Endometrial microvascular endothelial cells (primary cell): Measurements from ENCODE around the gene HCN1. TPM values are rescaled to one million over a fixed set of nuclear protein-coding genes. Genes with fewer than 3 reads are reported as not detected.

Experiments used
- in situ Hi-C: cut with HindIII; loops from 2 replicates; pipeline ENCODE4 v1.10.0; 2017; ENCODE audit warnings: low sequenced_read_pairs, low pct_unique_long_range_greater_than_20kb; ENCODE audit errors: inconsistent ontology term
- total RNA-seq: library from RNA; depleted of rRNA; stranded (reverse); fragments of >200 nt; gene quantifications from one replicate; pipeline ENCODE4 v1.2.3, GENCODE V29; 2015; ENCODE audit errors: inconsistent ontology term

HCN1 gene
- total RNA-seq: not detected

GRCh38 chr5:45696206-45696836, at the start of gene HCN1:
HCN1 (minus strand) TSS chr5:45696380.
- in situ Hi-C loops: no loop called here

- in situ Hi-C loops: no loop called here
Observed at GRCh38 chr5:45741110-45741509, 44.9 kb upstream of the HCN1 start.

DNA sequence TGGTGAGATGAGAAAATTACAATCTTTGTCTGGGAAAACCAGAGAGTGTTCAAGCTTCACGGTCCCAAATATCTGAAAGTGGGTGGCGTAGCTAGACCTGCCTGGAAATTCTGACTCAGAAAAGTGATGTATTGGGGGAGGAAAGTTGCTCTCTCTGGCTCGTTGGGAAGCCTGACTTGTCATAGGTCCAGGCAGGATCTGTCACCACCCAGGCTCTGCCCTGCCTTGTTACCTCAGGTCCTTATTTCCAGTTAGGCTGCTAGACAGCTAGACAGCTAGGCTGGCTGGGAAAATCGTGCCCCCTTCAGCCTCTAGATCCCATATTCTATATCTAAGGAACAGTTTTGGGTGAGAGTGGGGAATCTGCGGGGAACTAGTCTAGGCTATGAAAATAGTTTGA, 41.0 kb upstream of the HCN1 start:
- in situ Hi-C loops: no loop called here

DNA sequence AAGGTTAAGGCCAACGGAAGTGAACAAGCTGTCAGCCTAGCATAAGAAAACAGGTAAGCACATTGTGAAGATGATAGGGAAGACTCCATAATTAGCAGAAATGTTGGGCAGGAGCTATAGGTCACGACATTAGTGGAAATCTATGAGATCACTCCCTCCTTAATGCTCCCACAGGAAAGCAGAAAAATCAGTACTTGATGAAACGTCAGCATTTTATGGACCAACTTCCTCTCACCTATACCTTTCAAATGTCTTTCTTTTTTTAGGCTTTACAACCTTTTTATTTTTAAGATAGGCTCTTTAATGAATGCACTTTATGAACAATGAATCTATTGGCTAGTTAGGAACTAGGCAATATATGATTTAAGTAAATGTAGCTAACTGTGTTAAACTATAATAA, 29.4 kb upstream of the HCN1 start:
- in situ Hi-C loops: no loop called here

- in situ Hi-C loops: no loop called here
Observed at GRCh38 chr5:45697201-45697600, 1.0 kb upstream of the HCN1 start.

DNA sequence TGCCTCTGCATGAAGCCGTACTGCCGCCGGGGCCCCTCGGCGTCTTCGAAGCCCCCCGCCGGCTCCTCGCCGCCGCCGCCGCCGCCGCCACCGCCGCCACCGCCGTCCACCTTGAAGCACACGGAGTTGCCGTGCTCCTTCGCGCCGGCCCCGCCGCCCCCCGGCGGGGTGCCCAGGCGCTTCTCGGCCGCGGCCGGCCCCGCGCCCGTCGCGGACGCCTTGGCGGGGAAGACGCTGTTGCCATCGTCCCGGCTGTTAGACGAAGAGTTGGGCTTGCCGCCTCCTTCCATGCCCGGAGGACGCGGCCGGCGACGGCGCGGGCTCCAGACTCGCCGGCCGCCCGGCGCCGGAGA, 400 bp downstream of the HCN1 start:
- in situ Hi-C loops: no loop called here

DNA sequence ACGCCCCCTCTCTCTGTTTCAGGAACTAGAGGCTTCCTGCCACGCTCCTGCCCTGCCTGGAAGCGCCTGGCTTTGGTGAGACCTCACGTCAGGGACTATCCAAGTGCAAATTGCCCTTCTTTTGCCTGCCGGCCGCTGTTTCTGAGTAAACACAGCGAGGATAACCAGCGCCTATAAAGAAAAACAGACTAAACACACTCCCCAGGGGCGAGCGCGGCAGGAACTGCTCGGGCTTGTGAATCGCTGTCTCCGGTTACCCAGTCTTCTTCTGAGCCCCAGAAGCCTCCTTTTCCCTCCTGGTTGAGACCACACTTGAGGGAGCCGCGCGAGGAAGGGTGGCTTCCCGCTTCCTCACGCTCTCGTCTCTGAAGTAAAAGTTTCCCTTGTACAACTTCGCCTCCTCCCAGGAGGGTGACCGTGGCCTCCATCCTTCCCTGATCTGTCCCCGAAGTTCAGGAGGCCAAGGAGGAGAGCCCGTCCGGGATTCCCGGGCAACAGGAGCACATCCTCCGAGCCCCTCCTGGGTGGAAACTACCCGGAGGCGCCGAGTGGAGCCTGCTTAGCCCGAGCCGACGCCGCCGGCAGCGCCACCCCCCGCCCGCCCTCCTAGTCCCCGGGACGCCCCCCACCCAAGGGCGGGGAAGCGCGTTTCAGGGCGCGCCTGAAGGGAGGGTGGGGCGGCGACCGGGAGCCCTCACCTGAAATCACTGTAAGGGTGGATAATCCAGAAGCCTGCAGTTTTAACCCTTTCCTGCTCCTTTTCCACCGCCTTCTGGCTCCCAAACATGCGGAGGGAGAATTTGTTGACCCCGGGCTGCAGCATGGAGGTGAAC, 993 bp downstream of the HCN1 start:
- in situ Hi-C loops: no loop called here

DNA sequence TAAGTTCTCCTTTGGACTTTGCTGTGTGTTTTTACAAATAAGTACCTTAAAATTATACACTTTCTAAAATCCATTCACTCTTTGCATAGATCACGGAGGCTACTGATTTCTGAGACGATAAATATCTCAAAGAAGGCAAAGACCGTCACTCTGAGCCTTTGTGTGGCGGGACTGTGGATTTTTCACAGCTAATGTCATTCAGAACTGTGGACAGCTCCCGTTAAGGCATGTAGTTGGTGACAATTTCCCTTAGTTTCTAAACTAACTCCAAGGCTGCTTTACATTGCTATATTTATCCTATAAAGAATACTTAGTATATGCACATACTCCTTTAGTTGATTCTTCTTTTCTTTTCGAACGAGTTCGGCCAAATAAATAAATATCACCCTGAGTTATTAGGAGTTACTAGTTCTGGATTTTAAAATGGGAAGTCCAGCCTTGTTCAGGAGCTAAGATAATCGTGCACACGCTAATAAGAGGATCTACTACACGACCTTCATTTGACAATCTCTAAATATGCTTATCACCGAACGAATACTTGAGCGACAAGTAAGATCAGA, 1.8 kb downstream of the HCN1 start:
- in situ Hi-C loops: no loop called here

GRCh38 chr5:45692481-45692880, 3.7 kb downstream of the HCN1 start:
- in situ Hi-C loops: no loop called here

GRCh38 chr5:45691656-45692055, 4.5 kb downstream of the HCN1 start:
- in situ Hi-C loops: no loop called here

DNA sequence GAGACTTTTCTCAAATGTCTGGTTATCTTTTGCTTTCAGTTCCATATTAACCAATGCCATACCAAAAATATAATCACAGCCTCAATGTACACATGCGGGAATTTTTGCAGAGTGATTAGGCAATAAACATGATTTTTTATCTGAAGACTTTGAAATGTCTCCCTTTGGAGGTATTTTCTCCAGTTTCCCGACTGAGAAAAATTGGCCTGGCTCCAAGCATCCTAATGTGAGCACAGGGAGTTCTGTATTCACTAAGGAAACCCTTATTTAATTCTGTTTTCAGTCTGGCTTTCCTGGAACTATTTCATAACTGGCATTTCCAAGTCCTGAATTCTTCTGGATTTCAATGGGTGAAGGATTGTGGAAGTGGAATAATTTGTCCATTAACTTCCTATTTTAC, 8.5 kb downstream of the HCN1 start:
- in situ Hi-C loops: no loop called here

DNA sequence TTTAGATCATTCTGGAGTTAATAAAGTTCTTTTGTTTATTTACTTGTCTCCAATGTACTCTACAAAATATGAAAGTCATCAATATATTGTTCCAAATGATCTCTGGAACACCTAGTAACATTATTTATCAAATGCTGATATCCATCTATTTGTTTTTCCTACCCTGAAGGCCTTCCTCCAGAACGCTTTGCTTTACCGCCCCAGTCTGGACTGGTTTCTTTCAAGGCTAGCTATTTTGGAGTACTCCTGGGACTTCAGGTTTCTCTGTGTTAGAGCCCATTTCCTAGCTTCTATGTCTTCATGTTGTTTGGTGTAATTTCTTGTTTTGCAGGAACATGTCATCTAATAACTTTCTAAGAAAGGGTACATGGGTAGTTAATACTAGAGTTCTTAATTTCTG, 9.6 kb downstream of the HCN1 start:
- in situ Hi-C loops: no loop called here

GRCh38 chr5:45684118-45684517, 12.1 kb downstream of the HCN1 start:
- in situ Hi-C loops: no loop called here

GRCh38 chr5:45680950-45681349, 15.2 kb downstream of the HCN1 start:
- in situ Hi-C loops: no loop called here

DNA sequence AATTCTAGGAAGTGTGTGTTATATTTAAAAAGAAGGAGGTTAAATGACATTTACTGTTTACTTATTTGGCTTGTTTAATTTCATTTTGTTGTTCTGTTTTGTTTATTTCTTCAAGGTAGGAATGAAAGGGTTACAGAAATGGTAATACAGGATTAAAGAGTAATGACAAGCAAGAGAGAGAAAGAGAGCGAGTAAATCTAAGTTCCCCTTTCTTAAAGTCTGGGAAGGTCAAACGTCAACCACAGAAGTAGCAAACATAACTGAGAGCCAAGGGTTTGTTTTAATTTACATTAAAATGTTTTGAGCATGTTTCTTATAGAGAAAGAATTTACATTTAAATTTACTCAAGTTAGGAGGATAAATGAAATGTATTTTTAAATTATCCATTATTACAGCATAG, 18.7 kb downstream of the HCN1 start:
- in situ Hi-C loops: no loop called here

- in situ Hi-C loops: no loop called here
Observed at GRCh38 chr5:45672271-45672670, 23.9 kb downstream of the HCN1 start.

- in situ Hi-C loops: no loop called here
Observed at GRCh38 chr5:45648744-45649143, 47.4 kb downstream of the HCN1 start.

DNA sequence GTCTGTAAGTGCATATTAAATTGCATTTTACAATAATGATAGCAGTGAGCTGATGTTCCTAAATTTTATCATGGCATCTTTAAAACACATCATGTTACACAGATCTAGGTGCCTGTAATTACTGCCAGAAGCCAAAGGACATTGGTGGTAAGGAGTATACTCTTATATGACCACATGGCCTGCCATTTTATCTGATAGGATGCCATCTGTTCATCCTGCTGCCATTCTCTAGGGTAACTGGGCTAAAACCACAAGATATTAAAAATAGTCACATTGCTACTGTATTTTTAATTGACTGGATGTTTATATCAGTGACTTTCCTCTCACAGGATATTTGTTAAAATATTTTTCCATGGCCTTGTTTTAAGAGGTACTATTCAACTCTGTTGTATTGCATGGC, 53.1 kb downstream of the HCN1 start:
- in situ Hi-C loops: no loop called here

DNA sequence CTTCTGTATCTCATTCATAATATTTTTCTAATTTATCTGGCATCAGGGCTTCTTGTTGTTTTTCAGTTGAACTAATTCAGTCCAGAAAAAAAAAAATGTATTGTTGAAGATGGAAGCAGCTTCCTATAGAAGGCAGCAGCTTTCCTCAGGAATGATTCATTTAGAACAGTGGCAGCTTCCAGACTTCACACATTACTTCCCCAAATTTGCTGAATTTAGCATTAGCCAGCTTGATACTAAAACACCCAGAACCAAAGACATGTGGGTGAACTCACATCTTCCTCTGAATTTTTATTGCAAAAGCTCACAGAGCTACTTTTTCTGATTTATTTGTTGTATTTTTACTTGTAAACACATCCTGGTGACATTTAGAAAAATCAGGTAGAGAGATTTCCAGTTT, 53.8 kb downstream of the HCN1 start:
- in situ Hi-C loops: no loop called here

DNA sequence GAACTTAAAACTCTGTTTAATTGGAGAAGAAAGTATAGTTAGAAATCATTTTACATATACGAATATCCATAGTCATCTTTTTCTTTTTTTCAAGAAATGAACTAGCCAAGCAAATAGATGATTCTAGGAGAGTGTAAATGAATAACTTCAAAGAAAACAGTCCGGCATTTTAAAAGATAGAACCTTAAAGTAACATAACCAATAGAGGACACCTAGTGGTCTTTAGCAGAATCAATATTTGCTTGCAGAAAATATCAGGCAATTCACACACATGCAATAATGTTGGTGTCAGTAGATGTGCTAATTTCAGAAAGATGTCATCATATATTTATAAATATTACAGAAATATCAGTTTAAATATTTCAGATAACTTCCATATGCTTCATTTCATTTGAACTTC, 57.1 kb downstream of the HCN1 start:
- in situ Hi-C loops: no loop called here
